ENCODE measurements around the gene SORL1.

DNA sequence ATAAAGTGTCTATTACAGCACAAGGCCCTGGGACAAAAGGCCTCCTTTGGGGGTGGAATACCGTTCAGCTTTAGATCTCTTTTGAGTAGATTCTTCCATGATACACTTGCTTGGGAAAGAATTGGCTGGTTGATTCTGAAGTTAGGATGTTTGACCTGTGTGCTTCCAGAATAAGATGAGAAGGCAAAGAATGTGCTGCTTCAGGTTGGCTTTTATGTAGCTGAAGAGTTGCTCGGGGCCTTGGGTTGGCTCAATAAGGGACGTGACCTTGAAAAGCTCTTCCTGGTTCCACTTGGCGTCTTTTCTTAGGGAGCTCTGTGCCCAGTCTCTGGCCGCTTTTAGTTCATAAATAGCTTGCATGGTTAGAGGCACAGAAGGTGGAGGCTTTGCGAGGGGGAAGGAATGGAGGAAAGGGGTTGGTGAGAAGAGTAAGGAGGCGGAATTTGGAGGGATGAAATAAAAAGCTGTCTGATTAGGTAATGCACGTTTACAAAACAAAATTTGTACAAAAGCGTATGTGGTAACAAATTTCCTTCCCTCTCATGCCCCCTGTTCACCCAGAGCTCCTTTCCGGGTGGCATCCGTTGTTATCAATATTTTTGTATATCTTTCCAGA lies 4.8 kb downstream of the SORL1 start:
- TF ChIP-seq, protein P1, sequence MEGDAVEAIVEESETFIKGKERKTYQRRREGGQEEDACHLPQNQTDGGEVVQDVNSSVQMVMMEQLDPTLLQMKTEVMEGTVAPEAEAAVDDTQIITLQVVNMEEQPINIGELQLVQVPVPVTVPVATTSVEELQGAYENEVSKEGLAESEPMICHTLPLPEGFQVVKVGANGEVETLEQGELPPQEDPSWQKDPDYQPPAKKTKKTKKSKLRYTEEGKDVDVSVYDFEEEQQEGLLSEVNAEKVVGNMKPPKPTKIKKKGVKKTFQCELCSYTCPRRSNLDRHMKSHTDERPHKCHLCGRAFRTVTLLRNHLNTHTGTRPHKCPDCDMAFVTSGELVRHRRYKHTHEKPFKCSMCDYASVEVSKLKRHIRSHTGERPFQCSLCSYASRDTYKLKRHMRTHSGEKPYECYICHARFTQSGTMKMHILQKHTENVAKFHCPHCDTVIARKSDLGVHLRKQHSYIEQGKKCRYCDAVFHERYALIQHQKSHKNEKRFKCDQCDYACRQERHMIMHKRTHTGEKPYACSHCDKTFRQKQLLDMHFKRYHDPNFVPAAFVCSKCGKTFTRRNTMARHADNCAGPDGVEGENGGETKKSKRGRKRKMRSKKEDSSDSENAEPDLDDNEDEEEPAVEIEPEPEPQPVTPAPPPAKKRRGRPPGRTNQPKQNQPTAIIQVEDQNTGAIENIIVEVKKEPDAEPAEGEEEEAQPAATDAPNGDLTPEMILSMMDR (IDR thresholded peaks at IDR 0.05): no peak
- TF ChIP-seq POLR2A (IDR thresholded peaks at IDR 0.05): no peak
